ENCODE results near the gene RHBDL1.
A peak's percentile ranks its signal among the peaks of the same experiment; 100 is the strongest.

The RHBDL1 gene

DNA sequence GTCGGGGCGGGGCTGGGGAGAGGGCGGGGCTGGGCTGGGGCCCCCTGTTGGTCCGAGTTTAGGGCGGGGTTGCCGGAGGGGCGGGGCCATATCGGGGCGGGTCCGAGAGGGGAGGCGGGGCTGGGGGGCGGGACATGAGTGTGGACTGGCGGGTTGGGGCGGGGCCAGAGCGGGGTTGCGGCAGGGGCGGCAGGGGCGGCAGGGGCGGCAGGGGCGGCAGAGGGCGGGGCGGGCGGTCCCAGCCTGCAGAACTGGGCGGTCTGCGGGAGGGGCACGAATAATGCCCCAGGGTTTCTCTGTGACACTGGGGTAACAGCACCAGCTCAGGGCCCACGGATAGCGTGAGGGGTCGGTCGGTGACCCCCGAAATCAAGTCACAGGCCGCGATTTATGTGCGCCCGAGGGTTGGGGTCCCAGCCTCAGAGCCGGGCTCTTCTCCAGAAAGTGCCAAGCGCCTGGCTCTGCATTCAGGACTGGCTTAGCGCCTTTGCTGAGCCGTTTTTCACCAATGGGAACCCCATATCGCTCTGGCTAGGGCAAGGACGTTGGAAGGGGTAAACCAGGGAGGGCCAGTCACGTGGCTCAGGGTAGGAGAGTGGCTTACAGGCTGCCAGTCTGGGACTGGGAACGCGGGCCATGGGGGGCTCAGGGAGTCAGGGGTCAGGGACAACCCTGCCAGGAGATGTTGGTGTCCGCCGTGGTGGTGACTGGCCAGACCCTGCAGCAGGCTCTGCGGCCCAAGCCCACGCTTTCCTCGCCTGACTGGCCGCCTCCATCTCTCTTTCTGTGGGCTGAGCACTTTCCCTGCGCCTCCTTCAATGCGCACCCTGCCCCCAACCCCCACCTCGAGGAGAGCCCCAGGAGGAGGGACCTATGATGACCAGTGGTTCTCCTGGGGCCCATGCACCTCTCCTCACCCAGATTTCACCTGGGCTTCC, 38.1 kb upstream of the RHBDL1 start:
- peak; percentile 80 to 90 for DNase-seq

DNA sequence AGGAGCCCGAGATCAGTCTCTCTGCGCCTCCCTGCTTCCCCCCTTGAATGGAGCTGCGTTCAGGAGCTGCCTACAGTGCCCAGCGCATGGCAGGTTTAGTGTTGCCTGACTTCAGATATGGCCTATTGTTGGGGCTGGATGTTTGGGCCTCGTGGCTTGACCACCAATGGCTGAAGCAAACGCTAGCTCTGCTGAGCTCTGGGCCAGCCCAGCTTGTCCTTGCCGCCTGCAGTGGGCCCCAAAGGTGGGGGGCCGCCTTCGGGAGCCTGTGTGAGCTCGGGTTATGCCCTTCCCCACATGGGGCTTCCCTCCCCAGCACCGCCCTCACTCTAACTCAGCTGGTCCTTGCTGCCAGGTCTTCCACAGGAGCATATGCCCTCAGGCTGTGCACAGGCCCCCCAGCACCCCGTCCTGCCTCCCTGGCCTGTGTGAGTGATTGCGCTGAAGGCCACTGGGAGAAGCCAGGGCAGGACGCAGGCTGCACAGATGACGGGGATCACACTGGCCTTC, 37.4 kb upstream of the RHBDL1 start:
- DNase-seq: no peak

DNA sequence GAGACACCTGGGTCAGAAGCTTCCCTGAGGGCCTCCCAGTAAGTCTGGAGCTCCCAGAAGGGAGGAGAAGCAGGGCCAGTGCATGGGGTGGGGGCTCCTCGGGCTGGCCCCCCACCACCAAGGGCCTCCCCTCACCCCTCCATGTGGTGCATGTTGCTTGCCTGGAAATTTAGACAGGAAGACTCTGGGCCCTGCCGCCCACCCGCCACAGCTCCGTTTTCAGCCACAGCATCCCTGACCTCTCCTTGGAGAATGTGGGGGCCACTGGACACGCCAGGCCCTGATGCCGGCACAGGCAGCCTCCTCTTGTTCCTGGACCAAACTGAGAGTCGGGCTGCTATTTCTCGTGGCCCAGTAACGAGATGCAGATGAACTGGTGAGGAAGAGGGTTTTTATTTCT, 36.6 kb upstream of the RHBDL1 start:
- DNase-seq: no peak

DNA sequence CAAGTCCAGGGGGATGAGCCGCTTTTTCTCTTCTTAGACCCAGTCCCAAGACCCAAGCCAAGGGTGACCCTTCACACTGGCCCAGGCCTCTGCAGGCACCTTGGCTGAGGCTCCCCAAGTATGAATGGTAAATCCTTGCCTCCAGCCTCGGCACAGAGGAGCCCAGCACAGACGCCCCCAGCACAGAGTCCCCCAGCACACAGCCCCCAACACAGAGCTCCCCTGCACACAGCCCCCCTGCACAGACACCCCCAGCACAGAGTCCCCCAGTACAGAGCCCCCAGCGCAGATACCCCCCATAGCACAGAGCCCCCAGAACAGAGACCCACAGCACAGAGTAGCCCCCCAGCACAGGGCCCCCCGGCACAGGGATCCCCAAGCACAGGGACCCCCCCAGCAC, 34.9 kb upstream of the RHBDL1 start:
- DNase-seq: no peak

DNA sequence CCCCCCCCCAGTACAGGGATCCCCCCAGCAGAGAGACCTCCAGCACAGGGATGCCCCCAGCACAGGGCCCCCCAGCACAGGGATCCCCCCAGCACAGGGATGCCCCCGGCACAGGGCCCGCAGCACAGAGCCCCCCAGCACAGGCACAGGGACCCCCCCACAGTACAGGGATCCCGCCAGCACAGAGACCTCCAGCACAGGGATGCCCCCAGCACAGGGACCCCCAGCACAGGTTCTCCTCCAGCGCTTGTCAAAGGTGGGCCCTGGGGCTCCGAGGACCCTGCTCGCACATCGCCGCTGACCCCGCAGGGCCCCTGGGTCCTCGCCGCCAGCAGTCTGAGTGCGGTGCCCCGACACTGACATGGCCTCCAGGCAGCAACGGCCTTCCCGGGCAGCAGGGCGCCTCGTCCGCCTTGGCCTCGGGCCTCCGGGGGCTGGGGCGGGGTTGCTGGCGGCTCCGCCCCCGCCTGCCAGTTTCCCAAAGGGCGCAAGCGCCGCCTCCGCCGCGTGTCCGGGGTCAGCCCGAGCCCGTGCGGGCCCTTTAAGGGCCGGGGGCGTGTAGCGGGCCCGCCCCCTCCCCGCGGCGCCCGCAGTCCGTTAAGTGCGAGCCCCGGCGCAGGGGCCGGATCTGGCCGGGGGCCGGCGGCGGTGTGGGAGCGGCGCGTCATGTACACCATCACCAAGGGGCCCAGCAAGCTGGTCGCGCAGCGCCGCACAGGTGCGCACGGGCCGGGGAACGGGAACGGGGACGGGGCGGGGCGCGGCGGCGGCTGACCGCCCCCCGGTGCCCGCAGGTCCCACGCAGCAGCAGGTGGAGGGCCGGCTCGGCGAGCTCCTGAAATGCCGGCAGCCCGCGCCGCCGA, 33.9 kb upstream of the RHBDL1 start, which contains the start of gene MCRIP2:
TSS of gene MCRIP2 (plus strand) at position 503 of the 863 bp plus-strand sequence. CDS start at position 667, 164 bp downstream.
- DNase-seq: peak; percentile 26 to 87

DNA sequence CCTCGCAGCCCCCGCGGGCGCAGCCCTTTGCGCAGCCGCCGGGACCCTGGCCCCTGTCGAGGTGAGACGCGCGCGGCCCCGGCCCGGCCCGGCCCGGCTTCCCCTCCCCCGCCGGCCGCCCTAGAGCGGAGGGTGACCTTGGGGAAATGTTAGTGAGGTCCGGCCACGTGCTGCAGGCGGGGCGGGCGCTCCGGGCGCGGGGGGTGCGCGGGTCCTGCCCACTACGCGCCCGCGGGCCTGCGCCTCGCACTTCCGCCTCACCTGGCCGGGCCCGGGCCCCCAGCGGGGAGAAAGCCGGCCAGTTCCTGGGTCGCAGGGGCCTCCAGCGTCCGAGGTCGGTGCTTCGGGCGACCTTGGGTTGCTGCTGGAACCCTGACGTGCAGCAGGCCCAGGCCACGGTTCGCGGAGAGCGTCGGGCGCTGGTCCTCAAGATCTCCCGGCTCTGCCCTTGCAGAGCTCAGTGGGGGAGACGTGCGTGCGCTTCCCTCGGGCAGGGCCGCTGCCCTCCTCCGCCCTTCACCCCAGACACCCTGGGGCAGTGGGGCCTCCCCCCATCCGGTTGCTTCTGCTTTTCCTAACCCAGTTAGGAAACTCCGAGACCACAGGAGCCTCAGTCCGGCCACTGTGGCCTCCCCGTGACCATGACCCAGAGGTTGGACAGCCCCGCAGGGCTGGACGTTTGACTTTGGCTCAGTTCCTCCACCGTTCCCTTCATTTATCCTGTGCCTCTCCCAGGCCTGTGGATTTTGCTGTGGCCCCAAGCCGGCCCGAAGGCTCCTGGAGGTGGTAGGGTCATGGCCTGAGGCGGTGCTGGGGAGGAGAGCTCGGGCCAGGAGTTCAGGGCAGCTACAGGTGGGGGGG, 33.1 kb upstream of the RHBDL1 start:
- no peak for DNase-seq

DNA sequence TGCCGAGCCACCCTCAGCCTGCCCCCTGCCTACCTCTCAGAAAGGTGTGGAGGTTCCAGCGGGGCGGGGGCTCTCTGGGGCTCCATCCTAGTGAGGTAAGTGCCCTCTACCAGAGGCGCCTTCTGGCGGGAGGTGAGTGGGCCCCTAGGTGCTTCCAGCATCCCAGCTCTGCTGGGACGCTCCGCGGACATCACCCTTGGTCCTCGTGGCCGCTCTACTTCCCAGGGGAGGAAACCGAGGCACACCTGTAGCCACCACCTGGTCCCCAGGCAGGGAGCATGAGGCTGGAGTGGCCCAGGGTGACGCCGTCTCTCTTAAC, 32.5 kb upstream of the RHBDL1 start:
- DNase-seq: no peak

DNA sequence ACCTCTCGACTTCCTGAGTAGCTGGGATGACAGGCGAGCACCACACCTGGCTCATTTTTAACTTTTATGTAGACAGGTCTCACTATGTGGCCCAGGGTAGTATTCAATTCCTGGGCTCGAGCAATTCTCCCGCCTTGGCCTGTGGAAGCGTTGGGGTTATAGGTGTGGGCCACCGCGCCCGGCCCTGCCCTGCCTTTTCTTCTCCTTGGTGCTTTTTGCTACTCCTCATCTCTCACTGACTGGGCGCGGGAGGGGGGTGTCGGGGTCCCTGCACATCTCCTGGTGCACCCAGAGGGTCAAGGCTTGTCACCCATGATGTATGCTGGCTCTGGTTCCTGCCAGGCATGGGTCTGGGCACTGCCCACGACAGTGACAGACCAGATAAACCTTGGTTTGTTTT, 30.9 kb upstream of the RHBDL1 start:
- no peak for DNase-seq

DNA sequence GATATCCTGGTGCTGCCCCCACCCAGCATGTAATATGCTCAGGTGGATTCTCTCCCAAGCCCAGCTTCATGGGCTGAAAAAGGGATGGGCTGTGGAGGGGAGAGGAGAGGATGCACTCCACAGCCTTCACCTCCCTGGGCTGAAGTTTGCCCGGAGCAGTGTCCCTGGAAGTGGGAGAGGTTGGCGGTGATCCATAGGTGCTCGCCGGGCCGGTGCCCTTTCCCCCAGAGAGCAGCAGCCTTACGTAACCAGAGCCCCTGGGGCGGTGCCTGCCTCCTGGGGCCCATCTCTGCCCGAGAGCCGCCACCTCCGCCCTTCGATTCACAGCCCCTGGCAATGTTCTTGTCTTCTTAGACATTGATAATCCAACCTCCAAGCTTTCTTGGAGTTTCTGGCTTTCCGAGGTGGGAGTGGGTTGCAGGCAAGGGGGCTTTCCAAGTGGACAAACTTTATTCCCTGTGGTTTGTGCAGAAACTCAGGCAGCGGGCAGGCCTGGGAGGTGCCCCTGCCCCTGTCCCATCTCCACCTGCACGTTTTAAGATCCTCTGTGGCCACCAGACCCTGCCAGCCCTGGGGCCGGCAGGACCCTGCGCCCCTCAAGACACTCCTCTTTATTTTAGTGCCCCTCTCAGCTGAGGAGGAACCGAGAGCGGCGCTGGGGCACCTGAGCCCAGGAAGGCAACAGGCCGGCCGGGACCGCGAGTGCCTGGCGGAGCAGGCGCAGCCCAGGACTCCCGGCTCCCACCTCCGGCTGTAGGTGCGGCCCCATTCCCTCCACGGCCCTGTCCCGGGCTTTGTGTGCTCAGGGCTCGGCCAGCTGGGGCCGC, 29.4 kb upstream of the RHBDL1 start:
- DNase-seq: no peak

DNA sequence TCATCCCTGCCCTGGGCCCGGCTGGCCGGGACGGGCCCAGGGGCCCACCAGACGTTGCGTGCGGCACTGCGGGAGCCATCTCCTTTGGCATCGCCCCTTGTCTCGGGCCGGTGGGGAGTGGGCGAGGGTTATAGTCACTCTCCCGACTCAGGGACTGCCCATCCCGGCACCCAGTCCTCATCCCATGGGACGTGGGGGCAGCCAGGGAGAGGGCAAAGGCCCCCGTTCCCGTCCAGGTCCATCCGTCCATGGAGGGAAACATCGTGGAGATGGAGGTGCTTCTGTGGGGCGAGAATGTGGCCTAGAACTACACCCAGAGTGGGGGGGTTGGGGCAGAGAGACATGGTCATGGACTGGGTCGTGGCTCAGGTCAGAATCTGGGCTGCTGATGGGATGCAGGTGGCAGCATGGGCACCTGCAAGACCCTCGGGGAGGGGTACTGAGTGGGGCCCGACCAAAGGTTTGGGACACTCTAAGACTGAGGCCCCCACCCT, 28.7 kb upstream of the RHBDL1 start:
- no peak for DNase-seq

DNA sequence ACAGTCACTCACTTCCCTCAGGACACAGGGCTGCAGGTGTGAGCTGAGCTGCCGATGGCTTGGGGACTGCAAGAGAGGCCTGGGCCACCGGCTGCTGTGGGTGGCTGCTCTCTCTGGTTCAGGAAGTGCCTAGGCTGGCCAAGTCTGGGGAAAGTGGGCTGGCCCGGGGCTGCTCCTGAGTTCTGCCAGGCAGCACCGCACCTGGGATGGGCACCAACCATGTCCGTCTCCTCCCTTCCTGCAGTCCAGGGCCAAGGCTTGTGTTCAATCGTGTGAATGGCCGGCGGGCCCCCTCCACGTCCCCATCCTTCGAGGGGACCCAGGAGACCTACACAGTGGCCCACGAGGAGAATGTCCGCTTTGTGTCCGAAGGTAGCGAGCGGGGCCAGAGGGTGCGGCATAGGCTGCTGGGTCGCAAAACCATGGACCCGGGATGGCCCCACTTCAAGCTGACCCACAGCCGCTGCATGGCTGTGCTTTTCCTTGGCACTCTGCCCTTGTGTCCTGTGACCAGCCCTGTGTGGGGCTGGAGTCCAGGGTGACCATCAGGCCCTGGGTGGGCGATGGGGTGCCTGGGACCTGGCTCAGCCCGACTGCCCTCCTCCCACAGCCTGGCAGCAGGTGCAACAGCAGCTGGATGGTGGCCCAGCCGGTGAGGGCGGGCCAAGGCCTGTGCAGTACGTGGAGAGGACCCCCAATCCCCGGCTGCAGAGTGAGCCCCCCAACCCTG, 28.1 kb upstream of the RHBDL1 start:
- no peak for DNase-seq

DNA sequence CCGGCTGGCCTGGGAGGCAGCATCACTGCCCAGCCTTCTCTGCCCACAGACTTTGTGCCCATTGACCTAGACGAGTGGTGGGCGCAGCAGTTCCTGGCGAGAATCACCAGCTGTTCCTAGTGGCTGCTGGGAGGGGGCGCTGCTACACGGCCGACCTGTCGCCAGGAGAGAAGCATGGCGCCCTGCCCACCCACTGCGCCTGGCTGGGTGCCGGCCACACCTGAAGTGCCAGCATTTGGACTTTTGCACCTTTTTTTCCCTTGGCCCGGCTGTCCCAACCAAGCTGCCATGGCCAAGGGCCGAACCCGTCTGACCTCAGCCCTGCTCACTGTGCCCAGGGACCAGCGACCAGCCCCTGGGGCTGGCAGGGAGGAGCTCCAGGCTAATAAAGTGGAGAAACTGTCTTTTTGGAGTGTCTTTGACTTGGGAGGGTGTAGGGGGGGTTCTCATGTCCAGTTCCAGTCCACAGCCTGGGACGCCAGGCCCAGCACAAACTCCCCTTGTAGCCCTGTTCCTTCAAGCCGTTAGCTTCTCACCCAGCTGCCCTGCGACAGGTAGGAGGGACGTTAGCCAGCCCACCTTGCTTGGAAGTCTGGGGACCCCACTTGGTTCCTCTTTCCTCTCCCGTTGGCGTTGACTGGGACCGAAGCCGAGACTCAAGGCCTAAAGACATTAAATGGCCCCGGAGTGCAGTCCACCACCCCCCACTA, 27.2 kb upstream of the RHBDL1 start:
- peak in 1 of 2 experiments; percentile 46 for DNase-seq

DNA sequence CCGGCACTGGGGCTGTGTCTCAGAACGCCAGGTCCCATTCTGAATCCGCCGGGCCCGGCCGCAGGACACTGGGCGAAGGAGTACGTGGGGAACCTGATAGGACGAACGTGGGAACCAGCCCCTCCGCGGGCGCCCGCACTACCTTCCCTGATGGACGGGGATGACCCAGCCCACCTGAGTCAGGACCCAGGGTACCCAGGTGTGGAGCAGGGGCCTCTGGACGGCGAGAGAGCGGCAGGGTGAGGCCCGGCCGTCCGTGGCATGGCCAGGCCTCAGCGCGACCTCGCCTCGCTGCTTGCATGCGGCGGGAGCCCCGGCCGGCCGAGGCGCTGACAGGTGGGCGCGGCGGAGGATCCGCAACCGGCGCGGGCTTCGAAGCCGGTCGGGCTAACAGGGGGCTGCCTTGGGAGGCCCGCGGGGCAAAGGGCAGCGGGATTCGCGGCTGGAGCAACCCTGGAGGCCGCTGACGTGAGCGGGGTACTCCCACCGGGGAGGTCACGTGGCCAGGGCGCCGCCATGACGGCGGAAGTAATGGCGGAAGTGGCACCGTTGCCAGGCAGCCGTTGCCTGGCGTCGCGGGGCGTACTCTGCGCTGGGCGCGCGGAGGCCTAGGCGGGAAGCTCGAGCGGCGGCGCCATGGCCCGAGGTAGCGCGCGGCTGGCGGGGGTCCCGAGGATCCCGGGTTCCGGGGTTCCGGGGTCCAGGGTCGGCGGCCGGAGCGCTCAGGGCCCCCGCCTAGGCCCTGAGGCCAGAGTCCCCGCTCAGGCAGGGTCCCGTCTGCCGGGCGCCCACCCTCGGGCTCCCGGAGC, 26.5 kb upstream of the RHBDL1 start, which contains the start of gene WDR90:
TSS of gene WDR90 (plus strand) at position 585 of the 809 bp plus-strand sequence. CDS start at position 637, 52 bp downstream.
- peak; percentile 75 to 95 for DNase-seq

DNA sequence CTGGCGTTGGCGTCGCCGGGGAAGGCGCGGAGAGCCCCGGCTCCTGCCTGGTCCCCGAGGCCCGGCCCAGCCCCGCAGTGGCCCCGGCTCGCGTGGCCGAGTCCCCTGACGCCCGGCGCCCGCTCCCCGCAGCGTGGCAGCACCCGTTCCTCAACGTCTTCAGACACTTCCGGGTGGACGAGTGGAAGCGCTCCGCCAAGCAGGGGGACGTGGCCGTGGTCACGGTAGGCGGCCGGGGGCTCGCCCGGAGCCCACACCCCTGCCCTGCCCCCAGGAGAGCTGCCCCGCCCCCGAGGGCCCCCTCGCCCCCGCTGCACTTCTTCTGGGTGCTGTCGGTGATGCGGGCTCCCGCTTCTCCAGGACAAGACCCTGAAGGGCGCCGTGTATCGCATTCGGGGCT, 25.8 kb upstream of the RHBDL1 start:
- DNase-seq: no peak

DNA sequence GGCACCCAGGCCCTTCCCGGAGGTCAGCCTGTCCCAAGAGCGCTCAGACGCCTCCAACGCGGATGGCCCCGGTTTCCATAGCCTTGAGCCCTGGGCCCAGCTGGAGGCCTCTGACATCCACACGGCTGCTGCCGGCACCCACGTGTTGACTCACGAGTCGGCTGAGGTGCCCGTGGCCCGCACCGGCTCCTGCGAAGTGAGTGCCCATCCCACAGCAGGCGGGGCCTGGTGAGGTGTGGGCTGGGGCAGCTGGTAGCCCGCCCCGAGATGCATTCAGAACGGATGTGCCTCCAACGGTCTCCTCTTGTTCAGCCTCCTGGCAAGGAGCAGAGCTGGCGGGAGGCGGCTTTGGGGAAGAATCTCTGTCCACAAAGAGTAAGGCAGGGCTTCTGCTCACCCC, 23.6 kb upstream of the RHBDL1 start:
- DNase-seq: no peak

DNA sequence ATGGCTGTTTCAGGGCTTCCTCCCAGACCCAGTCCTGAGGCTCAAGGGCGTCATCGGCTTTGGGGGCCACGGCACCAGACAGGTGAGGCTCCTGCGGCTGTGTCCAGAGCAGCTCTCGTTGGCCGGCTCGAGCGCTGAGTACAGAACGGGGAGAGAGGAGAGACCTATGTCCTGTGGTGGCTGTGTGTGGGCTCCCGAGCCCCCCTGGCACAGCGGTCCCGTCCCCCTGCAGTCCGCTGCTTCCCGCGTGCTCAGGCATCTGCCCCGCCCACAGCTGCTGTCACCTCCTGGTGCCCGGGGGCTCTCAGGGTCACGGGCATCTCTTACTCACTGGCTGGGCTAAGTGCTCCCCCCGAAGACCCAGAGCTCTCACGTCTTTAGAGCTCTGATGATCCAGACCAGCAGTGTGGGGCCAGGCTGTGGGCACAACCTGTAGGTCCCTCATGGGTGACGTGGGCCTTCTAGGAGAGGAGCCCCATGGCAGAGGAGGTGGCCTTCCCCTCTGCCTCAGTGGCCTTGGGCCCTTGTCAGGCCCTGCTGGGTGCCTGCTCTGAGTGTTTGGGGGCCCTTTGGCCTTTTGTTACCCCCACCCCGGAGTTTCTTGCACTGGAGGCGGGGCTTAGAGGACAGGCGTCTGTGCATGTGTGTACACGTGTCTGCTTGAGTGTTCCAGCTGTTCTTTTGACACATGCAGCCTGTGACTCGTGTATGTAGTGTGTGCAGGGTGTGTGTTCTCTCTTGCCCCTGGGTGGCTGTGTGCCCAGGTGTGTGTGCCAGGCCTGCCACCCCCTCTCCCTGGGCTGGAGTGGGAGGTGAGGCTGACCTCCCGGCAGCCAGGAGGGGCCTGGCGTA, 22.8 kb upstream of the RHBDL1 start:
- no peak for DNase-seq

DNA sequence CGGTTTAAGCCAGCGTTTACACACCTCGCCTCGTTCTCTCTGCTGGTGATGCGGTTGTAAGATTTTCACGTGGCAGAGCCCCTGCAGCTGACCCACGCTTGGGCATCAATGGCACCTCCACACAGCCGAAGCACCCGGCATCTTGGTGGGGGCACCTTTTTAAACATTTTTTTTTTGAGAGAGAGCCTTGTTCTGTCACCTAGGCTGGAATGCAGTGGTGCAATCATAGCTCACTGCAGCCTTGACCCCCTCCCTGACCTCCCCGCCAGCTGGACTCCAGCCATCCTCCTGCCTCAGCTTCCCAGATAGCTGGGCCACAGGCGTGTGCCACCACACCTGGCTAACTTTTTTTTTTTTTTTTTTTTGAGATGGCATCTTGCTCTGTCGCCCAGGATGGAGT, 21.4 kb upstream of the RHBDL1 start:
- DNase-seq: no peak

DNA sequence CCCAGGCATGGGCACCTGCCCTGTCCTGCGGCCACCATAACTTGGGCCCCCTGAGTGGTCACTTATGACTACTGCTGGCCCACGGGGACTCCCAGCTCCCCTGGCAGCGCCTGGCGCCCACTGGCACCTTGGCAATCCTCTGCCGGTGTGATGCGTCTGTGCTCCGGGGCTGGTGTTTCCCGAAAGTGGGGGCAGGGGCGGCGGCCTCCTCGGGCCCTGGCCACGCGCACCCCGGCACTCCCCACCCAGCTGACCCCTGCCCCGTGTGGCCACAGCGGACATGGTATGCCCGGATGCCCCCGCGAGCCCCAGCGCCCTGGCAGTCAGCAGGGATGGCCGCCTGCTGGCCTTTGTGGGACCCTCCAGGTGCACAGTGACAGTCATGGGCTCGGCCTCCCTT, 18.0 kb upstream of the RHBDL1 start:
- DNase-seq: no peak

Measured in NCI-H446 (cell line).